GM21737 (cell line): ENCODE measurements around the gene TSPAN4.

ENCODE experiments used
- ATAC-seq: cut with Tn5 transposase; IDR thresholded peaks from one replicate; pipeline ENCODE4 v1.9.1; 2021; ENCODE audit warnings: mild to moderate bottlenecking, moderate library complexity; ENCODE audit not compliant: unreplicated experiment

Gene TSPAN4

GRCh38 chr11:848380-848931 lies 5.8 kb downstream of the TSPAN4 start:
- no peak for ATAC-seq

GRCh38 chr11:849104-849824 lies 6.6 kb downstream of the TSPAN4 start:
- no peak for ATAC-seq

- no peak for ATAC-seq
Observed at GRCh38 chr11:849951-850774, 7.5 kb downstream of the TSPAN4 start.

GRCh38 chr11:850775-851763 lies 8.4 kb downstream of the TSPAN4 start:
- no peak for ATAC-seq

DNA sequence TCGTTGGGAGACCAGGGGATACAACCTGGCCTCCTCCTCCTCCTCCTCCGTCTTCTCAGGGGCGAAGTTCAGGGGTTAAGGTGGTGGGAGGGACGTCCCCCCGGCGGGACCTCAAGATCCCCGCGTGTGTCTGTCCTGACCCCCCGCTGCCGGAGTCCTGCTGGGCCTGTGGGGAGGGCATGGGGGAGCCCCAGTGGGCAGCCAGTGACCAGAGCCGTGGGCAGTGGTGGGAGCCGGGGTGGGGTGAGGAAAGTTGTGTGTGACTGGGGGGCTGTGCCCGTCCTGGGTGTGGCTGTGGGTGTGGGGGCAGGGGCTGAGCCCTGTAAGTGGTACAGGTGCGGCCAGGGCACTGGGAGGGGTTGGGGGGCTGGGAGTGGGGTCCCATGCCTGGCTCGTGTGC lies 10.1 kb downstream of the TSPAN4 start:
- no peak for ATAC-seq

GRCh38 chr11:853682-854448 lies 11.2 kb downstream of the TSPAN4 start:
- ATAC-seq: no peak

- ATAC-seq: no peak
Observed at GRCh38 chr11:854601-855329, 12.1 kb downstream of the TSPAN4 start.

GRCh38 chr11:855330-855674 lies 12.7 kb downstream of the TSPAN4 start:
- ATAC-seq: no peak

DNA sequence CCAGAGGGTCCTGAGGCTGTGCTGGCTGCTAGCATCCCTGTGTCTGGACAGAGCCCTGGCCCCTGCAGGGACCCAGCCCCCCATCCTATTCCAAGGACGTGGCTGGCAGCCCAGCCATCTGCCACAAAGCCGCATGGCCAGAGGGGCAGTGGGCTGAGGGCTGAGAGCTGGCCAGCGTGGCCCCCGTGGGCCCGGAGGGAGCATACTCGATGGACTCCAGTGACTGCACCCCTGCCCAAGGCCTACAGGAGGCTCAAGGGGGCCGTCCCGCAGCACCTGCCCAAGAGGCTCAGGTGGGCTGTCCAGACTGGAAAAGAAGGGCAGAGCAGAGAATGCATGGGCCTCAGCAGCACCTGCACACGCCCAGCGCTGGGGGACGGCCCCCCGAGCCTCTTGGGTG lies 13.1 kb downstream of the TSPAN4 start:
- ATAC-seq: no peak

DNA sequence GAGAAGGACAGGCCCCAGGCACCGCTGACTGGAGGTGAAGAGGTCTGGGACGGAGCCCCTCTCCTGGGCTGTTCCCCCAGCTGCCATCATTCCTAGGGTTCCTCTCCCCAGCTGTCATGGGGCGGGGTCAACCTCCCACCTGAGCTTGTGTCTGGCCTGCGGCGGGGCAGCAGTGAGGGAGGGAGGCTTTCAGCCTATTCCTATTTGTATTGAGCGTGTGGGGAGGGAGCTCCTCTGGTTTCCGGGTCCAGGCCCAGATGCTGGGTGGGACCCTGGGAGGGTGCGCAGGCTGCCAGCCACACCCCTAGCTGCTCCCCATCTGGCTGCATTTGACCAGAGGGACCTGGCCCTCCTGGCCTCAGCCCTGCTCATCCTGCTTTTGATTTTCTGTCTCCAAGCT lies 13.7 kb downstream of the TSPAN4 start:
- no peak for ATAC-seq

- ATAC-seq: no peak
Observed at GRCh38 chr11:858053-858761, 15.6 kb downstream of the TSPAN4 start.

- no peak for ATAC-seq
Observed at GRCh38 chr11:858762-859339, 16.2 kb downstream of the TSPAN4 start.

DNA sequence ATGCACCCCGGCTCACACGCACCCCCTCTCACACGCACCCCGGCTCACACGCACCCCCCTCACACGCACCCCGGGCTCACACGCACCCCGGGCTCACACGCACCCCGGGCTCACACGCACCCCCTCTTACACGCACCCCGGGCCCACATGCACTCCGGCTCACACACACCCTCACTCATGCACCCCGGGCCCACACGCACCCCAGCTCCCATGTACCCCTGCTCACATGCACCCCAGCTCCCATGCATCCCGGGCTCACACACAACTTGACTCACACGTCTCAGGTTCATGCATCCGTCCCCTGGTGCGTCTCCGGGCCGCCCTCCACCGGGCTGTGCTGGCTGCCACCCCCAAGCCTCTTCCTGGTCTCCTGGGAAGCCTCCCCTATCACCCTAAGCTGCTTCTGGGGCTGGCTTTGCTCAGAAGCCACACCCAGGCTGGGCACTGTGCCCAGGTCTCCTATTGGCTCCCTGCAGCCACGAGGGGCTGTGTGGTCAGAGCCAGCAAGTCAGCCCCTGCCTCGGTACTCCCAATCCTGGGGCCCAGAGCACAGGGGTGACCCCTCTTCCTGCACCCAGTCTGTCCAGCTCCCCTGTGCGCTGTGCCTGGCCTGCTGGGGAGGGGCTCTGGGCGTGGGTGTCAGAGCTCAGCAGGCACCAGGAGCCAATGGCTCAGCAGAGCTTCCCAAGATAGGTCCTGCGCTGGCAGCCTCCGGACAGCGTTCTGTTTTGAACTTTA lies 16.9 kb downstream of the TSPAN4 start:
- ATAC-seq: no peak

DNA sequence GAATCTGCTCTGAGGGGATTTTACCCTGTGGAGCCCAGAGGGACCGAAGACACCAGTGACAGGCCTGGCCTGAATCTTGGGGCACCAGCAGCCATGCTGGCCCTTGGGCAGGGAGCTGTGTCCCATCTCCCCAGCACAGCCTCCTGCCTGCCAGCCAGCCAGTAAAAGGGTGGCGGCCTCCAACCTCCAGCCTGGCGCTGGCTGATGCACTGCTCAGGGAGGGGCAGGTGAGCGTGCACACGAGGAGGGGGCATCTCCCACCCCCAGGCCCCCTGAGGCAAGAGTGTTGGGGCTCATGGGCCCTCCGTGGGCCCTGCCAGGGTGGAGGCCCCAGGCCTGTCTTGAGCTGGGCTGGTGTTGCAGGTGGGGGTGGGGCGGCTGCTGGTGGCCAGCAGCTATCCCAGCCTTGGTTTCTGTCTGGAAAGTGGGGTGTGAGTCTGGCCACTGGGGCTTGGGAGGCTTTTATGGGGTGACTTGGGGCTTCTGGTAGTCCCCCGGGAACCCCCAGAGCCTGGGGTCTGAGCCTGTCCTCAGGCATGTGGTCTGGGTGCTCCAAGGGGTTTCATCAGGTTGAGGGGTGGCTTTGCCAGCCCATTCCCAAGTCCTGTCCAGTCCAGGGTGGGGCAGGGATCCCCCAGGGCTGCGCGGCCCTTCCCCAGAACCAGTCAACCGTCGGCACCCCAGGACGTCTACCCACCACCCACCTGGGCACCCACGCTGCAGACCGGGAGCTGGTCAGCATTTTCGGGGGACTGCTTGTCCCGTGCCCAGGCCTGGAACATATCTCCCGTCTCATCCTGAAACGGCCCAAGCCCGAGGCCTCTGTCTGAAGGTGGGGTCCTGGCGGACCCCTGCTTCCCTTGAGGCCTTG lies 17.8 kb downstream of the TSPAN4 start:
- no peak for ATAC-seq

GRCh38 chr11:861105-861479 lies 18.4 kb downstream of the TSPAN4 start:
- ATAC-seq: no peak

DNA sequence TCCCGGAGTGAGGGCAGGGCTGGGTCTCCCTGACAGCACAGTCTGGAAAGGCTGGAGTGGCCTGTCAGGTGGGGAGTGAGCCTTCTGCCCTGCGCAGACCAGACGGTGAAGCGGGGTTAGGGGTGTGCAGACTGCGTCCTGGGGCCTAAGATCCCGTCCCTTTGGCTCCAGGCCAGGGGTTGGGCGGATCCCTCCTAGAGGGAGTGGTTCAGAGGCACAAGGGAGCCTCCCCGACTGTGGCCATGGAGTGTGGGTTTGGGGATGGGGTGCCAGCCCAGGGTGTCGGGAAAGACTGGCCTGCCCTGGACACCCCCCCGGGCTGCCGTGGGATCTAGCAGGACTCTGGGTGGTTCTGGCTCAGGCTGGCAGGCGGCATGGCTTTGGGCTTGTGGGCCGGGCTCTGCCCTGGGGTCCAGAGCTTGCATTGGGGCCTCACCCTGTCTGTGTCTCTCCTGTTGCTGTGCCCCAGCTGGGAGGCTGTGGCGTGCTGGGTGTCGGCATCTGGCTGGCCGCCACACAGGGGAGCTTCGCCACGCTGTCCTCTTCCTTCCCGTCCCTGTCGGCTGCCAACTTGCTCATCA lies 19.5 kb downstream of the TSPAN4 start:
- no peak for ATAC-seq

GRCh38 chr11:862696-863022 lies 20.0 kb downstream of the TSPAN4 start:
- no peak for ATAC-seq
